HL-60 (cell line): Measurements from ENCODE around the gene ATP2B2.

Source experiments
- CTCF ChIP-seq: IDR thresholded peaks from one replicate; pipeline ENCODE4 v1.5.1; 2011; ENCODE audit warnings: low read length, control low read depth, inconsistent platforms; ENCODE audit not compliant: insufficient read depth
- GABPA ChIP-seq: IDR thresholded peaks from 2 replicates; pipeline ENCODE4 v1.6.1; 2012; ENCODE audit warnings: low read depth
- POLR2AphosphoS5 ChIP-seq: IDR thresholded peaks from 2 replicates; pipeline ENCODE4 v1.6.1; 2012; ENCODE audit warnings: low read depth

GRCh38 chr3:10379961-10380360, 125.4 kb downstream of the ATP2B2 start:
- TF ChIP-seq CTCF (no peak), POLR2AphosphoS5 (no peak), GABPA (no peak)
